SK-N-SH treated with all-trans-retinoic acid at 6 μM for 48 hours (cell line): ENCODE measurements around the gene KCNE3.

ENCODE experiments used
- ATAC-seq: fragments of 200-7000 bp; cut with Tn5 transposase; 3 replicates; pipeline ENCODE4 v1.9.1; 2020; ENCODE audit warnings: mild to moderate bottlenecking, moderate library complexity
- BACH2 ChIP-seq: fragments of 250-450 bp; sonication (Bioruptor Pico); IDR thresholded peaks from 2 replicates; pipeline ENCODE4 v1.9.0; 2021; ENCODE audit warnings: mild to moderate bottlenecking, borderline replicate concordance
- CREB5 ChIP-seq: fragments of 250-450 bp; sonication (Bioruptor Pico); IDR thresholded peaks from 2 replicates; pipeline ENCODE4 v1.5.1; 2020; ENCODE audit warnings: low read depth, mild to moderate bottlenecking, moderate library complexity
- CSRNP3 ChIP-seq: fragments of 250-450 bp; sonication (Bioruptor Pico); IDR thresholded peaks from 2 replicates; pipeline ENCODE4 v1.5.1; 2021; ENCODE audit warnings: mild to moderate bottlenecking, moderate library complexity
- ESRRG ChIP-seq: fragments of 250-450 bp; sonication (Bioruptor Pico); IDR thresholded peaks from 2 replicates; pipeline ENCODE4 v1.6.1; 2021; ENCODE audit warnings: mild to moderate bottlenecking
- GLIS3 ChIP-seq: fragments of 250-450 bp; sonication (Bioruptor Pico); IDR thresholded peaks from 2 replicates; pipeline ENCODE4 v1.5.0; 2020; ENCODE audit warnings: mild to moderate bottlenecking, moderate library complexity
- ISL1 ChIP-seq: fragments of 250-450 bp; sonication (Bioruptor Pico); IDR thresholded peaks from 2 replicates; pipeline ENCODE4 v2.1.2; 2022; ENCODE audit warnings: mild to moderate bottlenecking, moderate library complexity
- OSR1 ChIP-seq: fragments of 250-450 bp; sonication (Bioruptor Pico); IDR thresholded peaks from 2 replicates; pipeline ENCODE4 v1.8.0; 2022; ENCODE audit warnings: moderate library complexity, mild to moderate bottlenecking, inconsistent platforms
- RARB ChIP-seq: fragments of 250-450 bp; sonication (Bioruptor Pico); IDR thresholded peaks from 2 replicates; pipeline ENCODE4 v1.8.0; 2021; ENCODE audit warnings: mild to moderate bottlenecking, moderate library complexity
- SNAI2 ChIP-seq: fragments of 250-450 bp; sonication (Bioruptor Pico); IDR thresholded peaks from 2 replicates; pipeline ENCODE4 v1.5.0; 2020; ENCODE audit warnings: mild to moderate bottlenecking, moderate library complexity
- TCF4 ChIP-seq: fragments of 250-450 bp; sonication (Bioruptor Pico); IDR thresholded peaks from 2 replicates; pipeline ENCODE4 v1.8.0; 2021; ENCODE audit warnings: mild to moderate bottlenecking, moderate library complexity, borderline replicate concordance
- TOX ChIP-seq: fragments of 250-450 bp; sonication (Bioruptor Pico); IDR thresholded peaks from 2 replicates; pipeline ENCODE4 v1.8.0; 2021; ENCODE audit warnings: mild to moderate bottlenecking, moderate library complexity, borderline replicate concordance
- ZC3H10 ChIP-seq: fragments of 250-450 bp; sonication (Bioruptor Pico); IDR thresholded peaks from 2 replicates; pipeline ENCODE4 v1.5.1; 2021; ENCODE audit warnings: mild to moderate bottlenecking, moderate library complexity
- ZFP30 ChIP-seq: fragments of 450-650 bp; formaldehyde crosslinking; IDR thresholded peaks from 2 replicates; pipeline ENCODE4 v1.5.0; 2022; ENCODE audit warnings: mild to moderate bottlenecking, moderate library complexity
- ZNF565 ChIP-seq: fragments of 450-650 bp; formaldehyde crosslinking; conservative IDR thresholded peaks from 2 replicates; pipeline ENCODE4 v1.5.0; 2020; ENCODE audit warnings: low read depth, mild to moderate bottlenecking, moderate library complexity
- ZNF8 ChIP-seq: fragments of 450-650 bp; formaldehyde crosslinking; IDR thresholded peaks from 2 replicates; pipeline ENCODE4 v1.5.0; 2020; ENCODE audit warnings: mild to moderate bottlenecking, moderate library complexity
- TF ChIP-seq, protein P1 (sequence below): fragments of 250-450 bp; sonication (Bioruptor Pico); IDR thresholded peaks from 2 replicates; pipeline ENCODE4 v1.5.0; 2020; ENCODE audit warnings: mild to moderate bottlenecking, moderate library complexity
- TF ChIP-seq, protein P2 (sequence below): fragments of 250-450 bp; sonication (Bioruptor Pico); IDR thresholded peaks from 2 replicates; pipeline ENCODE4 v1.8.0; 2020; ENCODE audit warnings: mild to moderate bottlenecking, moderate library complexity, borderline replicate concordance
- TF ChIP-seq, protein P3 (sequence below): fragments of 250-450 bp; sonication (Bioruptor Pico); IDR thresholded peaks from 2 replicates; pipeline ENCODE4 v1.8.0; 2021; ENCODE audit warnings: low read depth, mild to moderate bottlenecking, moderate library complexity, borderline replicate concordance

The KCNE3 gene

GRCh38 chr11:74506823-74507222, 39.5 kb upstream of the KCNE3 start:
- ATAC-seq = no peak

DNA sequence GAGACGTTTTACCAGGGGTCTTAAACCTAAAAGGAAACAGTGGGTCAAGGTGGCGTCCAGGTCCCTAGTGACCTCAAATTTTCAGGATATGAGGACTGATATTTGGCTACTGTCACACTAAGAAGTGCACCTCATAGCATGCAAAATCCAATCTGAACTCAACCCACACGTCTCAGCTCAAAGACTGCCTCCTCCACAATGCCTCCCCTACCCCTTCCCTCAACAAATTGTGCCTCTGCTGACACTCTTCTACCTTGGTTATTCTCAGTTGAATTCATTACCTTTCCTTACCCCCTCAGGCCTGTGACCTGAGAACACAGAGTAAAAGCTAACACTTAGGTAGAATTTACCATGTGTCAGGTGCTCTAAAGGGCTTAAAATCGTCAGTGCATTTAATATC, 38.6 kb upstream of the KCNE3 start:
- TF ChIP-seq SNAI2 (CRISPR knock-in tag) (no peak), ESRRG (CRISPR knock-in tag) (no peak), CREB5 (no peak), TOX (CRISPR knock-in tag) (no peak), ISL1 (CRISPR knock-in tag) (no peak), ZNF8 (CRISPR knock-in tag) (no peak), ZC3H10 (CRISPR knock-in tag) (no peak), GLIS3 (CRISPR knock-in tag) (no peak), ZNF565 (no peak), OSR1 (CRISPR knock-in tag) (no peak), RARB (CRISPR knock-in tag) (no peak), TCF4 (CRISPR knock-in tag) (no peak), BACH2 (no peak), ZFP30 (CRISPR knock-in tag) (no peak)
- TF ChIP-seq, protein P1, sequence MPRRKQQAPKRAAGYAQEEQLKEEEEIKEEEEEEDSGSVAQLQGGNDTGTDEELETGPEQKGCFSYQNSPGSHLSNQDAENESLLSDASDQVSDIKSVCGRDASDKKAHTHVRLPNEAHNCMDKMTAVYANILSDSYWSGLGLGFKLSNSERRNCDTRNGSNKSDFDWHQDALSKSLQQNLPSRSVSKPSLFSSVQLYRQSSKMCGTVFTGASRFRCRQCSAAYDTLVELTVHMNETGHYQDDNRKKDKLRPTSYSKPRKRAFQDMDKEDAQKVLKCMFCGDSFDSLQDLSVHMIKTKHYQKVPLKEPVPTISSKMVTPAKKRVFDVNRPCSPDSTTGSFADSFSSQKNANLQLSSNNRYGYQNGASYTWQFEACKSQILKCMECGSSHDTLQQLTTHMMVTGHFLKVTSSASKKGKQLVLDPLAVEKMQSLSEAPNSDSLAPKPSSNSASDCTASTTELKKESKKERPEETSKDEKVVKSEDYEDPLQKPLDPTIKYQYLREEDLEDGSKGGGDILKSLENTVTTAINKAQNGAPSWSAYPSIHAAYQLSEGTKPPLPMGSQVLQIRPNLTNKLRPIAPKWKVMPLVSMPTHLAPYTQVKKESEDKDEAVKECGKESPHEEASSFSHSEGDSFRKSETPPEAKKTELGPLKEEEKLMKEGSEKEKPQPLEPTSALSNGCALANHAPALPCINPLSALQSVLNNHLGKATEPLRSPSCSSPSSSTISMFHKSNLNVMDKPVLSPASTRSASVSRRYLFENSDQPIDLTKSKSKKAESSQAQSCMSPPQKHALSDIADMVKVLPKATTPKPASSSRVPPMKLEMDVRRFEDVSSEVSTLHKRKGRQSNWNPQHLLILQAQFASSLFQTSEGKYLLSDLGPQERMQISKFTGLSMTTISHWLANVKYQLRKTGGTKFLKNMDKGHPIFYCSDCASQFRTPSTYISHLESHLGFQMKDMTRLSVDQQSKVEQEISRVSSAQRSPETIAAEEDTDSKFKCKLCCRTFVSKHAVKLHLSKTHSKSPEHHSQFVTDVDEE (CRISPR knock-in tag) = no peak
- TF ChIP-seq, protein P2, sequence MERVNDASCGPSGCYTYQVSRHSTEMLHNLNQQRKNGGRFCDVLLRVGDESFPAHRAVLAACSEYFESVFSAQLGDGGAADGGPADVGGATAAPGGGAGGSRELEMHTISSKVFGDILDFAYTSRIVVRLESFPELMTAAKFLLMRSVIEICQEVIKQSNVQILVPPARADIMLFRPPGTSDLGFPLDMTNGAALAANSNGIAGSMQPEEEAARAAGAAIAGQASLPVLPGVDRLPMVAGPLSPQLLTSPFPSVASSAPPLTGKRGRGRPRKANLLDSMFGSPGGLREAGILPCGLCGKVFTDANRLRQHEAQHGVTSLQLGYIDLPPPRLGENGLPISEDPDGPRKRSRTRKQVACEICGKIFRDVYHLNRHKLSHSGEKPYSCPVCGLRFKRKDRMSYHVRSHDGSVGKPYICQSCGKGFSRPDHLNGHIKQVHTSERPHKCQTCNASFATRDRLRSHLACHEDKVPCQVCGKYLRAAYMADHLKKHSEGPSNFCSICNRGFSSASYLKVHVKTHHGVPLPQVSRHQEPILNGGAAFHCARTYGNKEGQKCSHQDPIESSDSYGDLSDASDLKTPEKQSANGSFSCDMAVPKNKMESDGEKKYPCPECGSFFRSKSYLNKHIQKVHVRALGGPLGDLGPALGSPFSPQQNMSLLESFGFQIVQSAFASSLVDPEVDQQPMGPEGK (CRISPR knock-in tag) = no peak
- no peak for ATAC-seq

More at GRCh38 chr11:74506823-74507222, 39.5 kb upstream of the KCNE3 start:
- TF ChIP-seq ESRRG (CRISPR knock-in tag) = no peak
- TF ChIP-seq CREB5 = no peak
- TF ChIP-seq, protein P3, sequence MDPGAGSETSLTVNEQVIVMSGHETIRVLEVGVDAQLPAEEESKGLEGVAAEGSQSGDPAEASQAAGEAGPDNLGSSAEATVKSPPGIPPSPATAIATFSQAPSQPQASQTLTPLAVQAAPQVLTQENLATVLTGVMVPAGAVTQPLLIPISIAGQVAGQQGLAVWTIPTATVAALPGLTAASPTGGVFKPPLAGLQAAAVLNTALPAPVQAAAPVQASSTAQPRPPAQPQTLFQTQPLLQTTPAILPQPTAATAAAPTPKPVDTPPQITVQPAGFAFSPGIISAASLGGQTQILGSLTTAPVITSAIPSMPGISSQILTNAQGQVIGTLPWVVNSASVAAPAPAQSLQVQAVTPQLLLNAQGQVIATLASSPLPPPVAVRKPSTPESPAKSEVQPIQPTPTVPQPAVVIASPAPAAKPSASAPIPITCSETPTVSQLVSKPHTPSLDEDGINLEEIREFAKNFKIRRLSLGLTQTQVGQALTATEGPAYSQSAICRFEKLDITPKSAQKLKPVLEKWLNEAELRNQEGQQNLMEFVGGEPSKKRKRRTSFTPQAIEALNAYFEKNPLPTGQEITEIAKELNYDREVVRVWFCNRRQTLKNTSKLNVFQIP (CRISPR knock-in tag) = no peak
- TF ChIP-seq SNAI2 (CRISPR knock-in tag) = no peak
- TF ChIP-seq OSR1 (CRISPR knock-in tag) = no peak
- TF ChIP-seq ISL1 (CRISPR knock-in tag) = no peak
- TF ChIP-seq ZC3H10 (CRISPR knock-in tag) = no peak
- TF ChIP-seq, protein P1 (CRISPR knock-in tag) = no peak
- TF ChIP-seq CSRNP3 (CRISPR knock-in tag) = no peak
- no peak for TF ChIP-seq ZNF8 (CRISPR knock-in tag)
- TF ChIP-seq ZFP30 (CRISPR knock-in tag) = no peak
